Stomach (tissue), 4 donors: ENCODE measurements around the gene ANKRD52.

ENCODE experiments used
- EP300 ChIP-seq: sonication (generic); formaldehyde crosslinking; IDR thresholded peaks from one replicate; pipeline ENCODE4 v1.6.1; 2017; ENCODE audit warnings: antibody characterized with exemption
- POLR2A ChIP-seq, 4 donors: fragments of 450-650 bp; IDR thresholded peaks; one replicate each; pipeline ENCODE4 v1.6.1; 2016; ENCODE audit warnings: antibody characterized with exemption in 4 of 4, control low read depth in 2 of 4, mild to moderate bottlenecking in 1 of 4, moderate library complexity in 1 of 4
- TF ChIP-seq, protein P1 (sequence below), 7 experiments: fragments of 450-650 bp in 4 of 7; fragments of 200-600 bp in 3 of 7; sonication (generic) in 3 of 7; IDR thresholded peaks; one replicate each; pipeline ENCODE4 v1.5.1; 2016 to 2019; ENCODE audit warnings: antibody characterized with exemption in 7 of 7, control low read depth in 2 of 7, mild to moderate bottlenecking in 1 of 7

GRCh38 chr12:56222531-56222895, 35.7 kb downstream of the ANKRD52 start:
- TF ChIP-seq POLR2A (IDR thresholded peaks at IDR 0.05) (no peak), EP300 (no peak)
- TF ChIP-seq, protein P1, sequence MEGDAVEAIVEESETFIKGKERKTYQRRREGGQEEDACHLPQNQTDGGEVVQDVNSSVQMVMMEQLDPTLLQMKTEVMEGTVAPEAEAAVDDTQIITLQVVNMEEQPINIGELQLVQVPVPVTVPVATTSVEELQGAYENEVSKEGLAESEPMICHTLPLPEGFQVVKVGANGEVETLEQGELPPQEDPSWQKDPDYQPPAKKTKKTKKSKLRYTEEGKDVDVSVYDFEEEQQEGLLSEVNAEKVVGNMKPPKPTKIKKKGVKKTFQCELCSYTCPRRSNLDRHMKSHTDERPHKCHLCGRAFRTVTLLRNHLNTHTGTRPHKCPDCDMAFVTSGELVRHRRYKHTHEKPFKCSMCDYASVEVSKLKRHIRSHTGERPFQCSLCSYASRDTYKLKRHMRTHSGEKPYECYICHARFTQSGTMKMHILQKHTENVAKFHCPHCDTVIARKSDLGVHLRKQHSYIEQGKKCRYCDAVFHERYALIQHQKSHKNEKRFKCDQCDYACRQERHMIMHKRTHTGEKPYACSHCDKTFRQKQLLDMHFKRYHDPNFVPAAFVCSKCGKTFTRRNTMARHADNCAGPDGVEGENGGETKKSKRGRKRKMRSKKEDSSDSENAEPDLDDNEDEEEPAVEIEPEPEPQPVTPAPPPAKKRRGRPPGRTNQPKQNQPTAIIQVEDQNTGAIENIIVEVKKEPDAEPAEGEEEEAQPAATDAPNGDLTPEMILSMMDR (IDR thresholded peaks at IDR 0.05): no peak
